Embryonic facial prominence (tissue), 1 donor: Measurements from ENCODE around the gene COA1.
"Not testable (repeated sequence)": the region's sequence is repeated elsewhere in the genome, so short reads cannot be mapped to it uniquely, and the experiment has no call there.

Experiments used
- DNase-seq: peaks from one replicate; pipeline ENCODE4 v3.0.0-alpha.2; 2016; ENCODE audit errors: extremely low spot score

The COA1 gene

GRCh38 chr7:43758029-43758821, 28.9 kb upstream of the COA1 start, which contains the start of gene BLVRA:
Gene BLVRA, plus strand, starts transcription at chr7:43758680. Its CDS starts 12,479 bp downstream, at chr7:43771159.
- DNase-seq = no peak

DNA sequence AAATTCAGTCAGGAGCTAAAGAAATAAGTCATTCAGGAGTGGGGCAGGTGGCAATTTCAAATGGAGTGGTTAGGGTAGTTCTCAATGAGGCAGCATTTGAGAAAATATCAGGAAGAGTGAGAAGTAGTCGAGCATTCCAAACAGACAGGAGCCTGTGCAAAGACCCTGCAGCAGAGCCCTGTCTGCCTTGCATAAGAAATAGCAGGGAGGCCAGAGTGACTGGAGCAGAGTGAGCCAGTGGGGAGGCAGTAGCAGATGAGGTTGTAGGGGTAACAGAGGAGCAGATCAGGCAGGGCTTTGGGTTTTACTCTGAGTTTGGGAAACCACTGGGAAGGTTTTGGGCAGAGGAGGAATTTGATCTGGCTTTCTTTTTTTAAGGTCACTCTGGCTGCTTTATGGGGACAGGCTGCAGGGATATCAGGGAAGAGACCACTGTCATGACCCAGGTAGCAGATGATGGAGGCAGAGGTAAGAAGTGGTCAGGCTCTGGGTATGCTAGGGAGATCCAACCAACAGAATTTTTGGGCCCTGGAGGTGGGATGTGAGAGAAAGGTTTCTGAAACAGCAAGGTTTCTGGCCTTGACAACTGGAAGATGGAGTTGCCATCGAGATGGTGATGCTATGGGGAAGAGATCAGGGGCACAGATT, 27.9 kb upstream of the COA1 start:
- DNase-seq = no peak

GRCh38 chr7:43756368-43757072, 27.2 kb upstream of the COA1 start:
- no peak for DNase-seq

DNA sequence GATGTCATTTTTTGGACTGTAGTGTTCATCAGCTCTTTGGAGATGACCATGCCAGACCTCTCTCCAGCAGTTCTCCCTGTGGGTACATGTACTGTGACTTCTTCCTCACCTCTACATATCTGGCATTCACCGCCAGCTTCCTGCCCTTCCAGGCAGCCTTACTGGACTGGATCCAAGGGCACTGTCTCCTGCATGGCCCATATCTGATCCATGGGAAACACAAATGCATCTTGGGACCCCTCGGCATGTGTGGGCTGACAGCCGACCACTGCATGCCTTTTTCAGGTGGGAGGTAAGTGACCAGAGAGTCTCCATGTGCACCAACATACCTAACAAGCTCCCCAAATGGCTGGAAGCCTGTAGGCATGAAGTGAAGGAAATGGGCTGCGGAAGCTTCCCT, 25.3 kb upstream of the COA1 start:
- no peak for DNase-seq

GRCh38 chr7:43753843-43754242, 24.5 kb upstream of the COA1 start:
- DNase-seq = no peak

DNA sequence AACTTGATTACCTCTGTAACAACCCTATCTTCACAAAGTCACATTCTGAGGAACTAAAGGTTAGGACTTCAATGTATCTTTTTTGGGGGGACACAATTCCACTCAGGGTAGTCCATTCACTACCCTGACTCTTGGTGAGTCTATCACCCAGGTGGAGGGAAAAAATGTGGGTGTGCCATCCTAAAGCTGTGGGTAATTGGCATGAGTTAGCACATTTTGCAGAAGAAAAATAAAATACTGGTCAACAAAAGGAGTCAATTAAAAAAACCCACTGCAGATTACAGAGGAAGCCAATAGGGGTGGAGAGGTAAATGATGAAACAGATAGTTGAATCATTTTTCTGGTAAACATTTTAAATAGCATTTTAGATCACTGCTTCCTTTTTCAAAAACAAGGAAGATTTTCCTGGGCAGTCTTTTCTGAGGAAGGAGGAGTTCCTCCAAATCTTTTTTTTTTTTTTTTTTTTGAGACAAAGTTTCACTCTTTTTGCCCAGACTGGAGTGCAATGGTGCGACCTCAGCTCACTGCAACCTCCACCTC, 24.0 kb upstream of the COA1 start:
- DNase-seq = no peak

DNA sequence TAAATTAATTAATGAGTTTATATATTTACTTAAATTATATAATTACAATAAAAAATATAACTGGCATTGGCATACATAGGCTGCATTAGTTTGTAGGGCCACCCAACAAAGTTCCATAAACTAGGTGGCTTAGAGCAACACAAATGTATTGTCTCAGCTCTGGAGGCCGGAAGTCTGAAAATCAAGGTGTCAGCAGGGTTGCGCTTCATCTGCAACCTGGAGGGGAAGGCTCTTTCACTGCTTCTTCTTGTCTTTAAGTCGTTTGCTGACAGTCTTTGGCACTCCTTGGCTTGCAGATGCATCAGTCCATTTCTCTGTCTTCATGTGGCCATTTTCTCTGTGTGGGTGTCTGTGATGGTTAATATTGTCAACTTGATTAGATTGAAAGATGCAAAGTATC, 23.1 kb upstream of the COA1 start:
- DNase-seq = no peak

DNA sequence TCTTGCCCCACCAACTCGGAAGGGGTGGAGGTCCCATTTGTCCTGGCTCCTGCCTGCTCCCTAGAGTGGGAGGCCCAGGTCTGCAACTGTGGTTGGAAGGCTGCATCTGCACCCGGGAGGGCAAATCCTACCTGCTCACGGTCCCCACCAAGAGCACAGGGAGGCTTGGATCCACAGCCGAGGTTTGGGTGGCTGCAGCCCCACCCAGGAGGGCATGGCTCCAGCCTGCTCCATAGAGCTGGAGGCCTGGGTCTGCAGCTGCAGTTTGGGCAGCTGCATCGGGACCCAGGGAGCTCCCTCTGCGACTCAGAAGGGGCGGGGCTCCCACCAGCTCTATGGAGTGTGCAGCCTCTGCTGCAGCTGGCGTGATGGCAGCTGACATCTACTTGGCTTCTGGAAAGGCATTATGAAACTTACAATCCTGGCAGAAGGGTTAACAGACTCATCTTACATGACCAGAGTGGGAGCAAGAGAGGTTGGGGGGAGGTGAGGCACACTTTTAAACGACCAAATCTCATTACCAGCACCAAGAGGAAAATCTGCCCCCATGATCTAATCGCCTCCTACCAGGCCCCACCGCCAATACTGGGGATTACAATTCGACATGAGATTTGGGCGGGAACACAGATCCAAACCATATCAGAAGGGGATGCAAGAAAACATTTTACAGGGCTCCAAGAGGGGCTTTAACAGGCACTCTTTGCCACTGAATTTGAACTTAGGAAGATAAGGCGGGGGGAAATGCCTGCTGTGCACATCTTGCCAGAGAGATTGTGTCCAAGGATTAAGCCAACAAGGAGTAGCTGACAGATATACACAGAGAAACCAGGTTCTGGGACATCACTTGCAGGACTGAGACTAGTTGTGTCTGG, 20.9 kb upstream of the COA1 start:
- DNase-seq = no peak

- DNase-seq = no peak
Observed at GRCh38 chr7:43749383-43749940, 20.1 kb upstream of the COA1 start.

GRCh38 chr7:43747328-43748105, 18.2 kb upstream of the COA1 start:
- DNase-seq = no peak

- DNase-seq = no peak
Observed at GRCh38 chr7:43742692-43743091, 13.4 kb upstream of the COA1 start.

DNA sequence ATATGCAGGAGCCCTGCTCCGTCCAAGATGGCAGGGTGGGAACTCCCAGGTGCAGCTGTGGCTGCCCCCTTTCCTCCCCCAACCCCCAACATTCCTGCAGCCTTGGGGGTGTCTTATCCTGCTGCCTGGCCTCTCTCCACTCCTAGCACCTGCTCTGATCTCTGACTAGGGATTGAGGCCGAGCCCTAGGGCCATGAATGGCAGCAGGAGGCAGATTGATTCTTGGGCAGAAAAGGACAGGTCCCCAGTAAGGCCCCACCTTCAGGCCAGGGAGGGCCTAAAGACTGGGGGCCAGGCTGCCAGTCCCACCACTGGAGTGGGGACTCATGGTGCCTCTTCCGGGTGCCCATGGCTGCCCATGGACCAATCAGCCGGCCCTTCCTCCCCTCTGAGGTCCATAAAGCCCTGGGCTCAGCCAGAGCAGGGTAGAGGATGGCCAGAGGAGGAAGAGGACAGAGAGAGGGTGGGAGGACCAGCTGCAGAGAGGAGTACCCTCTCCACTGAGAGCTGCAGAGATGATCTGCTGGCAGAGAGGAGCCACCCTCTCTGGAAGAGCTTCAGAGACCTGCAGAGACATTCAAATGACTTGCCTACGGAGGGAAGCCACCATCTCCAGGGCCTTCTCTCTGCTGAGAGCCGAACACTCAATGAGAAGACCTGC, 8.3 kb upstream of the COA1 start:
- no peak for DNase-seq

DNA sequence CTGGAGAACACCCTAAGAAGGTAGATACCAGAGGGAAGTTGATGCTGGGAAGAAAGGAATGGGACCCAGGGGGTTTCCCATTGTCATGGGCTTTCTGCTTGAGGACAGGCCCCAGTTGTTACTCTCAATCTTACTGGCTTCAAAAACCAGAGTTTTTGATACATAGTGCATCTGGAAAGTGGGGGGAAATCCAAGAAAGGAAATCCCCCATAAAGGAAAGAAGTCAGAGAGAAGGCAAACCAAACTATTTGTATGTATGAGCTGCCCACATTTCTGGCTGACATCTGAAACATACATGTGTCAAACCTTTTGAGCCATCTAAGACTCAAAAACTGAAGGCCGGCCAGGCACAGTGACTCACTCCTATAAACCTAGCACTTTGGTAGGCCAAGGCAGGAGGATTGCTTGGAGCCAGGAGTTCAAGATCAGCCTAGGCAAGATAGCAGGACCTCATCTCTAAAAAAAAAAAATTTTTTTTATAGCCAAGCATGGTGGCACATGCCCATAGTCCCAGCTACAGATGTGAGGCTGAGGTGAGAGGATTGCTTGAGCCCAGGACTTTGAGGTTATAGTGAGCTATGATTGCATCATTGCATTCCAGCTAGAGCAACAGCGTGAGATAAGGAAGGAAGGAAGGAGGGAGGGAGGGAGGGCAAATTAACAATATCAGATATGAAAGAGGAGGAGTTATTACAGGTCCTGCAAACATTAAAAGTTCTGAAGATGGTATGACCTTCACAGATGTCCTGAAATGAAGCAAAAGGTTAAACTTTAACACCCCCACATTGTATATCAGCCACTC, 6.7 kb upstream of the COA1 start:
- DNase-seq = no peak

- DNase-seq = no peak
Observed at GRCh38 chr7:43735403-43735801, 6.1 kb upstream of the COA1 start.

DNA sequence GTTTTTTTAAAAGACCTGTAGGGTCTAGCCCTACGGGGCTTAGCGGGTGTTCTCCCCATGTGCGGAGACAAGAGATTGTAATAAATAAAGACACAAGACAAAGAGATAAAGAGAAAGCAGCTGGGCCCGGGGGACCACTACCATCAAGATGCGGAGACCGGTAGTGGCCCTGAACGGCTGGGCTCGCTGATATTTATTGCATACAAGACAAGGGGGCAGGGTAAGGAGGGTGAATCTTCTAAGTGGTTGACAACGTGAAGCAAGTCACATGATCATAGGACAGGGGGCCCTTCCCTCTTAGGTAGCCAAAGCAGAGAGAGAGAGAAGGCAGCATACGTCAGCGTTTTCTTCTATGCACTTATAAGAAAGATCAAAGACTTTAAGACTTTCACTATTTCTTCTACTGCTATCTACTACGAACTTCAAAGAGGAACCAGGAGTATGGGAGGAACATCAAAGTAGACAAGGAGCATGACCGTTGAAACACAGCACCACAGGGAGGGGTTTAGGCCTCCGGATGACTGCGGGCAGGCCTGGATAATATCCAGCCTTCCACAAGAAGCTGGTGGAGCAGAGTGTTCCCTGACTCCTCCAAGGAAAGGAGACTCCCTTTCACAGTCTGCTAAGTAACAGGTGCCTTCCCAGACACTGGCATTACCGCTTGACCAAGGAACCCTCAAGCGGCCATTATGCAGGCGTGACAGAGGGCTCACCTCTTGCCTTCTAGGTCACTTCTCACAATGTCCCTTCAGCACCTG, 5.4 kb upstream of the COA1 start:
- not testable (repeated sequence) for DNase-seq

GRCh38 chr7:43731494-43731893, 2.2 kb upstream of the COA1 start:
- not testable (repeated sequence) for DNase-seq

GRCh38 chr7:43729924-43730248, 563 bp upstream of the COA1 start:
- DNase-seq = no peak

DNA sequence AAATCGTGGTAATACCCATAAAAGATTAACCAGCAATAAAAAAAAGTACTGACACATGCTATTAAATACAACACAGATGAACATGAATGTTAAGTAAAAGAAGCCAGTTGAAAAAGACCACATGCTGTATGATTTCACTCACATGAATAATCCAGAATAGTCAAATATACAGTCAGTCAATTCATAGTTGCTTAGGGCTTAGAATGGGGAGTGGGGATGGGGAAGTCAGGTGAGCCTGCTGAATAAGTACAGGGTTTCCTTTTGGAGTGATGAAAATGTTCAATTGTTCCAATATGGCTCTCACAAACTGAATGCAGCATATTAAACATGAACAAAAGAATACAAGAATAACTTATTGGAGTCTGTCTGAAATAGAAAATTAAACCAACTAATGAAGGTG, 1.8 kb downstream of the COA1 start:
- DNase-seq = no peak
